HG03571 (cell line): ENCODE measurements around the gene MYH7B.

Experiments used
- ATAC-seq: cut with Tn5 transposase; IDR thresholded peaks from one replicate; pipeline ENCODE4 v1.9.1; 2021; ENCODE audit not compliant: unreplicated experiment

MYH7B gene

DNA sequence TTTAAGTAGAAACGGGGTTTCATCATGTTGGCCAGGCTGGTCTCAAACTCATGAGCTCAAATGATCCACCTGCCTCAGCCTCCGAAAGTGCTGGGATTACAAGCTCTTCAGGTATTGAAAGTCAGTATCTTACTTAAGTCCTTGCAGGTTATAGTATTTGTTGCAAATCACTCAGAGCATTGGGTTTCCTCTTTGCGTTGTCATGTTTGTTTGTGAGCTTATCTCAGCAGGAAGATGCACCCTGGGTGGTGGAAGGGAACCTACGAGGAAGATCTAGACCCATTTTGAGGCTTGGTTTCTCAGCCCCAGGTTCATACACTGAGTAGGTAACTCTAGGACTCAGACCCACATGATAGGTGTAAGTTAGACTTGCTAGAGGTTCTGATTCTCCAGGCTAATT is 18.6 kb downstream of the MYH7B start:
- ATAC-seq, result no peak

DNA sequence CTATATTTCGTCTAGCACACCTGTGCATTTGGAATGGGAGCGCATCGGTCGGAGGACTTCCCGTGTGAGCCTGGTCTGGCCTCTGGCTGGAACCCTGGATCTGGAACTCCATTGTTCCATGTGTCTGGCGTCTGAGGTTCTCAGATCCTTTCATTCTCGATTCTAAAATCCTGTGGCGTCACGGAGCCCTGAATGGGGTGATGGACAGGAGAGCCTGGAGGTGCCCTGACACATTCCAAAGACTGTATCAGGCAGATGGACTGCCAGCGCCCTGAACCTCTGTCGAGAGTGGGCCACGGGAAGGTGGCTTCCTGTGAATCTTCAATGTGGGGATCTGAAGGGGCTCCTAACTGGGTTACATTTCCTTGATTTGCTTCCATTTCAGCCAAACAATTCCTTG is 20.6 kb downstream of the MYH7B start:
- ATAC-seq, result no peak

DNA sequence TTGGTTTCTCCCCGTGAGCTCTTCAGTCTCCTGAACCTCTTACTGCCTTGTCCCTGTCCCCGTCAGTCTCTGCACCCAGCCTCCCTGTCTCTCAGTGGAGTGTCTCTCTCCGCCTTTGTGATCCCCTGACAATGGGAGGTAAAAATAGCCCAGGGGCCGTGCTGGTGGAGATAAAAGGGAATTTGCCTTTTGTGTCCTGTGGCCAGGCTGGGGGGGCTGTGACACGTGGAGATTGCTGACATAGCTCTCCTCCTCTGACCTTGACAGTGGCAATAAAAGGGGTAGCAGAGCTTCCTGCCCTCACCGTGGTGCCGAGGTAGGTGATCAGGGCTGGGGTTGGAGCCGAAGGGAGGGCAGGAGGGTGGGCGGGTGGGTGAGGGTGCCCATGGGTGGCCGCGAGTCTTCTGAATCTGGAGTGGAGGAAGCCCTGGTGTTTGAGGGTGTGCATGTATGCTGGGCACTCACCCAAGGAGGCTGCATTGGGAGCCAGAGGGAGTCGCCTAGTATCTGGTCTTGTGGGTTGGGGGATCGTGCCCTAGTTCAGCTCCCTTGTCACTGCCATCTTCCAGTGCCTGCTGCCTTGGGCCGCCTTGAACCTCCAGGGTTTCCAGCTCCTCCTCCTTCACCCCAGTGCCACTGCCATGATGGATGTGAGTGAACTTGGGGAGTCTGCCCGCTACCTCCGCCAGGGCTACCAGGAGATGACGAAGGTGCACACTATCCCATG is 21.9 kb downstream of the MYH7B start:
- no peak for ATAC-seq

DNA sequence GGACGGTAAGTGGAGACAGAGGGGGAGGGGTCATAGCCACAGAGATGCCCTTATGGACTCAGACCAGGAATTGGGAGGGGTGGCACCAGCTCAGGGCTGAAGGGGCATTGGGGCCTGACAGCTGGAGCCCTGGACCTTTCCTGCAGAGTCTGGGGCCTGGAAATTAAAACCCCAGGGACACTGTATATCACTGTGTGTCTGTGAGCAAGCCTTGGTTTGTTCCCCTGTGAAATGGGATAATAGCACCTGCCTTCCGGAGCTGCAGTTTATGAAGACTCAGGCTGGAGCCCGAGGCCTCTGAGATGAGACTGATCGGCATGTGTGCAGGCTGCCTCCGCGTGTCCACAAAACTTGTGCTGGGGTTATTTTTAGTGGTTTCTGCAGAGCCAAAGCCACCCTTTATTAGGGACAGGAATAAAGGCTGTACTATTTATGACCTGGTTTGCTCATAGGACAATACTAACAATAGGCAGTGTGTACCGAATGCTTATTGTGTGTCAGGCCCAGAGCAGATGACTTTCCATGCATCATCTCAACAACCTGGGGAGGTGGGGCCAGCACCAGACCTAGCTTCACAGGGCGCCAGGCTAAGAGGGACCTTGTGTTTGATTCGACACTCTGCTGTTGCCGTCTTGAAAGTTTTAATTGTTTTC is 22.6 kb downstream of the MYH7B start:
- ATAC-seq, result no peak

DNA sequence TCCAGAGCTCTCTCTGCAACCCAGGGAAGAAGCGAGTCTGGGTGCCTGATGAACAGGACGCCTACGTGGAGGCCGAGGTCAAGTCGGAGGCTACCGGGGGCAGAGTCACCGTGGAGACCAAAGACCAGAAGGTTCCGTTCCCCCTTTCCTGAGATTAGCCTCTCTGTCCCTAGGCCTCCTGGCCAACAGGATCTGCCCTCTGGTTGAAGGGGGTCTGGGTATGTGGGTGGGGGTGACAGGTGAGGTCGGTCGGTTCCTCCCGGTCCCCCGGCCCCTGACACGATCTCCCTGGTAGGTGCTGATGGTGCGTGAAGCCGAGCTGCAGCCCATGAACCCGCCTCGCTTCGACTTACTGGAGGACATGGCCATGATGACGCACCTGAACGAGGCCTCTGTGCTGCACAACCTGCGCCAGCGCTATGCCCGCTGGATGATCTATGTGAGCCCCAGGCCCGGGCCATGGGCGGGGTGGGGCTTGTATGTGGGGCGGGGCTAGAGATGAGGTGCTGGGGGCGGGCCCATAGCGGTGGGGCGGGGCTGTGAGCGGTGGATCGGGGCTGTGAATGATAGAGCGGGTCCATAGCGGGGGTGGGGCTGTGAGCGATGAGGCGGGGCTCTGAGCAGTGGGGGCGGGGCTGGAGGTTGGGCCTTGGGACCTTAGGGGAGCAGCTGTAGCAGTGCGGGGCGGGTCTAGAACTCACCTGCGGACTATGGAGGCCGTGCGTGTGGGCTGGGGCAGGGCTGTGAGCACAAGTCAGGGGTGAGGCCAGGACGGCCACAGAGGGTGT is 23.9 kb downstream of the MYH7B start:
- ATAC-seq, result no peak

DNA sequence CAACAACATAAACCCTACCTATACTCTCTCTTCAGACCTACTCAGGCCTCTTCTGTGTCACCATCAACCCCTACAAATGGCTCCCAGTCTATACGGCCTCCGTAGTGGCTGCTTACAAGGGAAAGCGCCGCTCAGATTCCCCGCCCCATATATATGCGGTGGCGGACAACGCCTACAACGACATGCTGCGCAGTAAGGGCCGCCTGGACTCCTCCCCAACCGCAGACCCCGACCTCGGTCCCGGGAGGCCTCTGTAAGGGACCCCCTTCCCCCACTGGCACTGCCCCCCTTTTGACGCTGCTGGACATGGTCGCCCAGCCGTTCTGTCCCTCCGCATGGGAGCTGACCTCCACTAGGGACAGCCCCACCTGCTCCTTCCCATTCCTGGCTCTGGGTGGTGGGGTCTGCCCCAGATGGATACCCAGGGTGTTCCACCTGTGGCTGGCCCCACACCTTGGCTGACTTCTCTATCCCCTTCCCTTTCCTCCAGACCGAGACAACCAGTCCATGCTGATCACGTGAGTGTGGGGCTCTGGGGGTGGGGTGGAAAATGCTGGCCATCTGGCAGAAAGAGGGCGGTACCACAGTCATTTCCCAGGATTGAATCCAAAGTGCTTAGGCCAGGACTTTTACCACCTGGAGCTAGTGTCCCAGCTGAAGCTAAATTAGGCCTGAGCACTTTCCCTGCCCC is 25.0 kb downstream of the MYH7B start:
- no peak for ATAC-seq

DNA sequence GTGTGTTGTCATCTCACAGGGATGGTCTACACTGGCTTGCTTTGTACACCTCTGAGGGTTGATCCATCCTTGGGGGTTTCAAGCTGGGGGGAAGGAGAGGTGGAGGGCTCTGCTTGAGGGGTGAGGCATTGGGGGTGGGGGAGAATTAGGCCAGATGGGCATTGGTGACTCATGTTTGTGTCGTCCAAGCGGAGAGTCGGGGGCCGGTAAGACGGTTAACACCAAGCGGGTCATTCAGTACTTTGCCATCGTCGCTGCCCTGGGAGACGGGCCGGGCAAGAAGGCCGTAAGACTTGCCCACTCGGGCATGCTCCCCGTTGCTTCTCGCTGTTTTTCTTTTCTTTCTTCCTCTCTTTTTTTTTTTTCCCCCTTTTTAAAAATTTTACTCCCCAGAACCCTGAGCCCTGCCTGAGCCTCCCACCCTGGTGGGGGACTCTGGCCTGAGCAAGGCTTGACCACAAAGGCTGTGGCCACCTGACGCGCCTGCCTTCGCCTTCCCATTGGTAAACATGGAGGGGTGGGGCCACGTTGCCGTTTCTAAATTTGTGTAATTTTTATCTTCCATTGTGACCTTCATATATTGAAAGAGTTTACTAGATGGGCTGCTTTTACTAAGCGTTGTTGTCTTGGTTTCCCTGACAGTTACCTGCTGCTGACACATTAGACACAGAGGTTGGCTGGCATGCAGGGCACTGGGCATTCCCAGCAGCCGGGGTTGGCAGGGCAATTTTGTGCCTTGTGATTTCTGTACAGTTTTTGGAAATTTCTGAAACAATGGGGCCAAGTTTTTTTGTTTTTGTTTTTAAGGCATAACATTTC is 26.8 kb downstream of the MYH7B start:
- no peak for ATAC-seq

DNA sequence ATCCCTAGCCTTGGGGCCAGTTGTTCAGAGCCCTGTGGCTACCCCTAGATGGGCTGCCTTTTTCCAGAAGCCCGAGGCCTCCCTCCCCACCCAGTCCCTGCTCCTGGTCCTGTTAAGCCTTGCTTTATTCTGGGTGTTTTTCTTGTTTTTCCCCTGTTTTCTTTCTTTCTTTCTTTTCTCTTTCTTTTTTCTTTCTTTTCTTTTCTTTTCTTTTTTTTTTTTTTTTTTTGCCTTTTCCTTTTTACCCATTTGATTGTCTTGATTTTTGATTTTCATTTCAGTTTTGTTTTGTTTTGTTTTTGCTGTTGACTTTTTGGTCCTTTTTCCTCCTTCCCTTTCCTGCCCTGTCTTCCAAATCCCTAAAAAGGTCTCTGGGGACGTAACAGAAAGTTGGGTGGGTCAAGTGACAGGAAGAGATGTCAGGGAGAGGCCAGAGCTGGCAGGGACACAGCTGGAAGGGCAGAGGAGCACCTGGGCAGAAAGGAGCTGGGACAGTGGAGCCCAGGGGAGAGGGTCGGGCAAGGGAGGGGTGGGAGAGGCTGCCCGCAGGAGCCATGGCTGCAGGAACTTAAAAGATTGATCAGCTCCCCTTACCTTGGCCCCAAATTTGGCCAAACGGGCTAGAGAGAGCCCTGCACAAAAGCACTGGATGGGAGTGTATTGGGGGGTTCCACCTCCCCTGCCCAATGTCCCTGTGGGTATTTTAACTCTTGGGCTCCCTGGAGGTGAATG is 27.6 kb downstream of the MYH7B start:
- no peak for ATAC-seq

DNA sequence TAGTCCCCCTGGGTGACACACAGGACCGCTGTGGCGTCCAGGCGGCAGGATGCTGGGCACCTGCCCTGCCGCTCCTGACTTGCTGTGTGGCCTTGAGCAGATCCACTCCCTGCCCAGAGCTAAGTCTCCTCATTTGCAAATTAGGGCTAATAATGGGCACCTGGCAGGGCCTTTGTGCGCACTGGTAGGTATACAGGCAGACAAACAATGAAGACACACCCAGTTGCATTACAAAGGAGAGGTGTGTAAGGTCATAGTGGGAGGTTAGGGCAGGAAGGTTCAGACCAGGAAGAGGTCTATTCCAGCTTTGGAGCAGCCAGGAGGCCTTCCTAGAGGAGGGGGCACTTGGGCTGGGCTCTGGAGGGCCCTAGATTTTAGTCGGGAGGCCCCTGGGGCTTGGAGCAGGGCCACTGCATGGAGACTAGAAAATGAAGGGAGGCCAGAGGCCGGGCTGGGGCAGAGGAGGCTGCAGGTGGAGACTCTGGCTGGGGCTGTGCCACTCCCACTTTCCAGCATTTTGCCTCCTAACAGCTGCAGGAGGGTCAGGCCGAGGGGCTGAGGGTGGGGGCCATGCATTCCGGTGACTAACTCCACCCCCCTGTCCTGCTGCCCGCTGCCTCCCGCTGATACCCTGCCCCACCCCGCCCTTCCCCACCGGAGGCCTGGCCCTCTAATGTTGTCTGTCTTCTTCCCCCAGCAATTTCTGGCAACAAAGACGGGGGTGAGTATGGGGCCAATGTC is 28.5 kb downstream of the MYH7B start:
- no peak for ATAC-seq

DNA sequence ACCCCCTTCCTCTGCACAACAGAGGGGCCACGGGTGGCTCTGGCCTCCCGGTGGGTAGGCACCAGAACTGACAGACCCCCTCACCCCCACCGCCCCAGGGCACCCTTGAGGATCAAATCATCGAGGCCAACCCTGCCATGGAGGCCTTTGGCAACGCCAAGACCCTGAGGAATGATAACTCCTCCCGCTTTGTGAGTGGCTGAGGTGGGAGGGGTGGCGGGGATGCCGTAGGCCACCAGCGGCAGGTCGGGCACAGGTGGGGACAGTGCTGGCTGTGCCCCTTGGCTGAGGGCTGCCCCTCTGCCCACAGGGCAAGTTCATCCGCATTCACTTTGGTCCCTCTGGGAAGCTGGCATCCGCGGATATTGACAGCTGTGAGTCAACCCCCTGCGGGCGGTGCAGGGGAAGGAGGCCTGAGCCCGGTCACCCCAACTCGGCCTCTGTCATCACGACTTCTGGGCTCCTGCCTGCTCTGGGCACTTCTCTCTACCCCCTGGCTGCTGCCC is 29.1 kb downstream of the MYH7B start:
- ATAC-seq, result no peak

DNA sequence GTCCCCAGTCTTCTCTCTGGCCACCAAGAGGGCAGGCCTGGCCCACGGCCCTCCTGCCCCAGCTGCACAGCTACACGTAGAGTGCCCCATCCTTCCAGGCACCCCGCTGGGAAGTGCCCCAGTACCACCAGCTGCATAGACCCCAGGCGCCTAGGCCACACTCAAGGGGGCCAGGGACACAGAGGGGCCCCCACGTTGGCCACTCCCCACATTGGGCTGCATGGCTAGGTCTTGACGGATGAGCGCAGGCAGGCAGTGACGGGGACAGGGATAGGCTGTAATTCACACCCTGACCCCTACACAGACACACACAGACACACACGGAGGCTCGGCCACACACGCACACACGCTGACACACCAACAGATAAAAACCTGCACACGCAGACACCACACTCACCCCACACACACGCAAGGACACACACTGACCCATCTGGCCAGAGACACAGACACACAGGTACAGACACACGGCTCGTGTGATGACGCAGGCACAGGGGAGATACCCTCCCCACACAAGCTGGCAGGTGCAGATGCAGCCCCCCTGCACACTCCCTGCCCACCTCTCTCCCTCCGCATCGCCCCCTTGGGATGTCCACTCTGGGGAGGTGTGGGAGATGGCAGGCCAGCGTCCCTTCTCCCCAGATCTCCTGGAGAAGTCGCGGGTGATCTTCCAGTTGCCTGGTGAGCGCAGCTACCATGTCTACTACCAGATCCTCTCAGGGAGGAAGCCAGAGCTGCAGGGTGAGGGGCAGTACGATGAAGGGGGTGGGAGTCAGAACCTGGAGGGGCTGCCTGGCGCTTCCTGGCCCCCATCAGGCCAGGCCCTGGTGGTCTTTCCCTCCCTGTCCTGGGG is 30.0 kb downstream of the MYH7B start:
- no peak for ATAC-seq

DNA sequence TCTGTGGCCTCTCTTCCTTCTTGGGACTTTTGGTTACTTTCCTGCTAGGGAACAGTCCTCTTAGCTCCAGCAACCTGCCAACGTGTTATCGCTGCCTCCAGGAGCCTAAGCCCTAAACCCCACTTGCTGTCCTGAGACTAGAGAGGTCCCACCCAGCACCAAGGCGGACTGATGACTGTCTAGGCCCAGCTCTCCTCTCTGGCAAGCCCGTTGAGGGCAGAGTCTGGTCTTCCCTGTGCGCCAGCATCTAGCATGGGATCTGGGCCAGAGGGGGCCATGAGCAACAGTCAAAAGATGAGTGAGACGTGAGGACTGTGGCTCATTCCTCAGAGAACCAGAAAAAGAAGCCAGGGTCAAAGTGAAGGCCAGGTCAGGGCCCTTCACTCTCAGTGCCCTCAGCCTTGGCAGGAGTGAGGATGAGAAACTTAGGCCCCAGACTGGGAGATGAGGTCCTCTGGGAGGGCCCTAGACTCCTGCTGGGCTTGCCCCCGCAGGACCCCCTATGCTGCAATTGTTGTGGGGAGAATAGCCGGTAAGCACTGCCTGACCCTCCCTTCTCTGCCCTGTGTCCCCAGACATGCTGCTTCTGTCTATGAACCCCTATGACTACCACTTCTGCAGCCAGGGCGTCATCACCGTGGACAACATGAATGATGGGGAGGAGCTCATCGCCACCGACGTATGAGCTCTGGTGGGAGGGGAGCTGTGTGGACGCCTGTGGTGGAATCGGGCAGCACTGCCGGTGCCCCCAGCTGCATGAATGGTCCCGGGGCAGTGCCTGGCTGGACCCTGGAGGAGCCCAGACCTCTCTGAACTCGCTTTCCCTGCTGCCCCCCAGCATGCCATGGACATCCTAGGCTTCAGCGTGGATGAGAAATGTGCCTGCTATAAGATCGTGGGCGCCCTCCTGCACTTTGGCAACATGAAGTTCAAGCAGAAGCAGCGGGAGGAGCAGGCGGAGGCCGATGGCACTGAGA is 30.9 kb downstream of the MYH7B start:
- no peak for ATAC-seq

DNA sequence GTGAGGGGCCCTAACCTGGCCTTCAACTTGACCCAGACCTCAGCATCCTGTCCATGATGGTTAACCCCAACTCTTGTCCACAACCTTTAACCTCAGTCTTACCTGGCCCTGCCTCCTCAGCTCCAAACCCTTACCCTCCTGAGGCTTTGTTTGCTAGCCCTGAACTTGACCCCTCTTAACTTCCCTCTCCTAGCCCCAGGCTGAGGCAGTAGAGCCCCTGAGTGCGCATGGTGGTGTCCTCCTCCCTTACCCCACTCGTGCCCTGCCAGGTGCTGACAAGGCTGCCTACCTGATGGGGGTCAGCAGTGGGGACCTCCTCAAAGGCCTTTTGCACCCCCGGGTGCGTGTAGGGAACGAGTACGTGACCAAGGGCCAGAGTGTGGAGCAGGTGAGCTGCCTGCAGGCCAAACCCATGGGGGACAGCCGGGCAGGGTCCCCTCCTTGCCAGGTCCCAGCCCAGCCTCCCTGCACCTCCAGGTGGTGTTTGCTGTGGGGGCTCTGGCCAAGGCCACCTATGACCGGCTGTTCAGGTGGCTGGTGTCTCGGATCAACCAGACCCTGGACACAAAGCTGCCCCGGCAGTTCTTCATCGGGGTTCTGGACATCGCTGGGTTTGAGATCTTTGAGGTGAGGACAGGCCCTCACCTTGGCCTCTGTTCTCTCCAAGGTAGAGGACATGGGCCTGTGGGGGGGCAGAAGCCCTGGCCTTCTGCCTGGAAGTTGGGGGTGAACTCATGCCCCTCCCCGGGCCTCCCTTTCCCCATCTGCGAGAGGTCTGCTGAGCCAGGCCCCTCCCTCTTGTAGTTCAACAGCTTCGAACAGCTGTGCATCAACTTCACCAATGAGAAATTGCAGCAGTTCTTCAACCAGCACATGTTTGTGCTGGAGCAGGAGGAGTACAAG is 31.9 kb downstream of the MYH7B start:
- ATAC-seq, result no peak

DNA sequence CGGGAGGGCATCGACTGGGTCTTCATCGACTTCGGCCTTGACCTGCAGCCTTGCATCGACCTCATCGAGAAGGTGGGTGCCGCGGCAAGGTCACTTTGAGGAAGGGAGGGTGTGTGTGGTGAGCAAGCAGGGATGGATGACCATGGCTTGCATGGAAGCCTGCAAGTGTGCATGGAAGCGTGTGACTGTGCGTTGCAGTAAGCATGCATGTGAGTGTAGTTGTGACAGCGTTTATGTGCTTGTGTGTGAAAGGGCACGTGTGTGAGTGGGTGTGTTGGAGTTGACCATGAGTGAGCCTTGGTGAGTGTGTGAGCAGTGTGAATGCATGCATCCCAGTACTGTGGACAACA is 32.5 kb downstream of the MYH7B start:
- no peak for ATAC-seq

DNA sequence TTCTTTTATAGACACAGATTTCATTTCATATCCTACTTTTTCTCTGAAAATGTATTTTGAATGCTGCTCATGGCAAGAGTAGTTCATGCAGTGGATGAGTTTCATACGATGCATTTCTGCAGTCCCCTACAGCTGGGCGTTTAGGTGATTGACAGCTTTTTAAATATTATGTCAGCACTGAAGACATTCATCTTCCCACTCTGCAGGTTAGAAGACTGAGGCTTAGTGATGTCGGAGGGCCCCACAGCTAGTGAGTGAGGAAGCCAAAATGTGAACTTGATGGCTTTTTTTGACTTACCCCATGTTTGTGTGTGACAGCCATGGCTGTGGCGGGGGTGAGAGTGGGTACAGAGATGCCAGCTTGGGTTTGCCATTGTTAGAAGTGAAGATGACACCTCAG is 33.5 kb downstream of the MYH7B start:
- no peak for ATAC-seq

DNA sequence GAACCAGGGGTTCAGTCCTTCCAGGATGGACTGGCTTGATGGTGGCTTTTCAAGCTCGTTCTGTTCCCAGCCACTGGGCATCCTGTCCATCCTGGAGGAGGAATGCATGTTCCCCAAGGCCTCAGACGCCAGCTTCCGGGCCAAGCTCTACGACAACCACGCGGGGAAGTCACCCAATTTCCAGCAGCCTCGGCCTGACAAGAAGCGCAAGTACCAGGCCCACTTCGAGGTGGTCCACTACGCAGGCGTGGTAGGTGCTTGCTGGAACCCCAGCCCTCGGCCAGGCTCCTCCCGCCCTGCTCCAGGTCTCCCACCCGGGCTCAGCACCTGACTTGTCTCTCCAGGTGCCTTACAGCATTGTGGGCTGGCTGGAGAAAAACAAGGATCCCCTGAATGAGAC is 34.0 kb downstream of the MYH7B start:
- no peak for ATAC-seq
